Germinal center (tissue), 1 donor: Measurements from ENCODE around the gene DICER1.
"Not testable (repeated sequence)": the region's sequence is repeated elsewhere in the genome, so short reads cannot be mapped to it uniquely, and the experiment has no call there.

Experiments used
- DNase-seq: peaks from one replicate; pipeline ENCODE4 v3.0.0; 2012; ENCODE audit warnings: mixed read lengths, low spot score

DICER1 gene

GRCh38 chr14:95185767-95186392 lies 28.6 kb upstream of the DICER1 start:
- DNase-seq, result no peak

- no peak for DNase-seq
These were observed 27.9 kb upstream of the DICER1 start for GRCh38 chr14:95185033-95185766.

DNA sequence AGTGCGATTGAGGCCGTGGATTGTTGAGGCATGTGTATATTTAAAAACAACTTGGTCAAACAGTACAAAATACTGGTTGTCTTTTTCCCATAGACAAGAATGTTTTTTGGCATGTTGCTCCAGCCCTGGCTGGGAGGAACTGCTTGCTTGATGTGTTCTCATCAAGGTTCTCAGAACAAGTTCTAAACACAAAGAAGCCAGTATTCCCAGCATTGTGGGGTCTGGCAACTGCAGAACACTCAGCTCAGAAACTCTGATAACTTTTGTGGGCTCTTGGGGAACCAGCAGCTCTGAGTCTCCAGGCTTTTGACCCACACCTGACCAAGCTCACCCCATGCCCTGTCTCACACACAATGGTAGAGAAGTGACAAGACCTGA lies 27.1 kb upstream of the DICER1 start:
- no peak for DNase-seq

DNA sequence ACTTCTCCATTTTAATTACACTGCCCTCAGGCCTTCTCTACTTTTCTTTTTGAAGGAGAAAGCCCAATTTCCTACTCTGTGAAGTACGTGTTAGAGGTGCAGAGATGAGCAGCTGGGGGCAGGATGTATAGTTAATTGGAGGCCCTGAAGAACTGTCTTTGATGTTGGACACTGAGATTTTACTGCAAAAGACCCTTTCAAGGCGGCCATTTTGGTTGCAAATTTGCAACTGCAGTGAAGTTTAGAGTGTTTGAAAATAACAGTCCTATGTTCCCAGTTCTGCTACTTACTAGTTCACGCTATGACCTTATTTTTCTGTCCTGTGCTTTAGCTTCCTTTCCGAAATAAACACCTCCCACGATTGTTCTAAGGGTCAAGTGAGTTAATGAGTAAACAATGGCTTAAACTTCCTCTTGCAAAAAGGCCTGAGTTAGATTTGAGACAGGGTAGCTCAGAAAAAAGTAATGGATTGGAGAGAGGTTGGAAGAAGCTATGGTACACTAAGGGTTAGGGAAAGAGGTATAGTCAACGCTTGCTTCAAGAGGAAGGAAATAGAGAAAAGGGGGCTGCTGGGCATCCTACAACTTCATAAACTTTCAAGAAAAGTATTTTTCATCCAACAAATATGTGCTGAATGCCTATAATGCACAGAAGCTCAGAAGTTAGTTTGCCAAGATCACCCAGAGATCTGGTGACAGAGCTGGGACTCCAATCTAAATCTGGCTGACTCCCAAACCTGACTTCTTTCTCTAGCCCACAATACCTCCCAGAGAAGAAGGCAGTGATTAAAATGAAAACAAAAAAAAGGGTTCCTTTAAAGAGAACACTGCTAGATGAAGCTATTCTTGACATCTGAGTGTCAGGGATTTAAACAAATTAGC lies 26.4 kb upstream of the DICER1 start:
- no peak for DNase-seq

- no peak for DNase-seq
These were observed 25.8 kb upstream of the DICER1 start for GRCh38 chr14:95183082-95183481.

DNA sequence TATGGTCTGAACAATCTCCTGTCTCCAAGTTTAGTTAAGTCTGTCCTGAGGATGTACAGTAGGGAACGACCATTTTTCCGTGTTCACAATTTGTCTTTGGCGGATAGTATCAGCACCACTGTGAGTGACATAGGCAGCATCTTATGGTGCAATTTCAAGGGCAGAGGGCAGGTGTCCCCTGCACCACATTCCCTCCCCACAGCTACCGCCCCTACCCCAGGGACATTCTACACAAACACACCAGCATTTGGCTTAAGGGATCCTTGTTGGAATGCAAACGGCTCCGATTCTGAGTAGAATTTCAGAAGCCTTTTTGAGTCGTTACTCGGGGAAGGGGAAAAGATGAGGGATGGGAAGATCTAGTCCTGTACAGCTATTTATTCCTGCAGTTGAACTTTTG lies 25.1 kb upstream of the DICER1 start:
- no peak for DNase-seq

GRCh38 chr14:95180966-95181741 lies 23.8 kb upstream of the DICER1 start:
- DNase-seq, result no peak

GRCh38 chr14:95175670-95176069 lies 18.3 kb upstream of the DICER1 start:
- not testable (repeated sequence) for DNase-seq

GRCh38 chr14:95174184-95174792 lies 17.0 kb upstream of the DICER1 start:
- DNase-seq, result no peak

DNA sequence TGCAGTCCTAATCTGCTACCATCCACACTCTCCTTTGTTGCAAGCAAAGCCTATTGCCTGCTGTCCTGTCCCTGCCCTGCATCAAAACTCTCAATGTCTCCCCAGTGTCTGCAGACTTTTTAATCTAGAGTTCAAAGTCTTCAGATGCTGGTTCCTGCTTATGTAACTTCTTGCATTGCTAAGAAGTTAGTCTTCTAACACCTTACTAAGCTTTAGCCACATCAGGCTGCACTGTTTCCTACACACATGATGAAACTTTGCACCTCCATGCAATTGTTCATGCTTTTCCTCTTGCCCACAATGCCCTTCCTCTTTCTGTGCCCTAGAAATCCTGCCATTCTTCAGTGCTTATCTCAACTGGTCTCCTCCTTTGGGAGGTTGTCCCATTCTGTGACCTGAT lies 16.2 kb upstream of the DICER1 start:
- DNase-seq, result no peak

- DNase-seq, result no peak
These were observed 9.8 kb upstream of the DICER1 start for GRCh38 chr14:95167177-95167576.

- no peak for DNase-seq
These were observed 8.2 kb upstream of the DICER1 start for GRCh38 chr14:95165517-95165916.

DNA sequence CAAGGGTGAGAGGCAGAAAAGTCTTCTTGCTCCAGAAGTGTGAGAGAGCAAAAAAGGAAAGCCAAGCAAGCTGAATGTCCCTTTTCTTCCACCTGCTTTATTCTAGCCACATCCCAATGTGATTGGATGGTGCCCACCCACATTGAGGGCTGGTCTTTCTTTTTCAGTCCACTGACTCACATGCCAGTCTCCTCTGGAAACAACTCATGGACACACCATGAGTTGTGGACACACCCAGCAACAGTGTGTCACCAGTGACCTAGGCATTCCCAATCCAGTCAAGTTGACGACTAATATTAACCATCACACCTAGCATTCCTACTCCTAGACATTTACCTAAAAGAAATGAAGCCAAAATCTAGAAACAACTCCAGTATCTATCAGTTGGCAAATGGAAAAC lies 7.2 kb upstream of the DICER1 start:
- DNase-seq, result no peak

DNA sequence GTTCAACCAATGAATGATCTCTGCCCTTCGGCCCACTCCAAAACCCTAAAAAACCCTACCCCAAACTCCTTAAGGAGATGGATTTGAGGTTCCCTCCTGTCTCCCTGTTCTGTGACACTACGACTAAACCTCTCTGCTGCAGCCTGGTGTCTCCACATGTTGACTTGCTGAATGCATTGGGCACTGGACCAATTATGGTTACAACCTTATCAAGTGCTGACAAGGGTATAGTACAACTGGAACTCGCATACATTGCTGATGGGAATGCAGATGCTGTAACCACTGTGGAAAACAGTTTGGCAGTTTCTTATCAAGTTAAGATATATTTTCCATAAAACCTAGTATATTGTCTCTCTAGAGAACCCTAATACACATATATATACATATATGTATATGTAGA lies 6.3 kb upstream of the DICER1 start:
- no peak for DNase-seq

DNA sequence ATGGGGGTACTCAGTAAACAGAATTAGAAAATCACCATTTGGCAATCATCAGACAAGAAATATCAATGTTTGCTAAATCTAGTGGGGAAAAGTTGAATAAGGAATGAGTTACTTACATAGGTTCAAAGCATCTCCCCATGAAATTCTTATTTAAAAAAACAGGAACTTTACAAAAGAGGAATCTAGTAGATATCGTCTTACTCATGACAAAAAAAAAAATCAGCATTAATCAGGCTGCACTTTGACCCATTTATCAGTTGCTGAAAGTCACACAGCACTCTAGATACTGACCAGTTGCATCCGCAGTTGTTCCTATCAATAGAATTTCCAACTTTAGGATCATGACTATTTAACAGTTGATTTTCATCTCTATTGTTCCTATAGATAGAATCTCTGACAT lies 5.8 kb upstream of the DICER1 start:
- no peak for DNase-seq

DNA sequence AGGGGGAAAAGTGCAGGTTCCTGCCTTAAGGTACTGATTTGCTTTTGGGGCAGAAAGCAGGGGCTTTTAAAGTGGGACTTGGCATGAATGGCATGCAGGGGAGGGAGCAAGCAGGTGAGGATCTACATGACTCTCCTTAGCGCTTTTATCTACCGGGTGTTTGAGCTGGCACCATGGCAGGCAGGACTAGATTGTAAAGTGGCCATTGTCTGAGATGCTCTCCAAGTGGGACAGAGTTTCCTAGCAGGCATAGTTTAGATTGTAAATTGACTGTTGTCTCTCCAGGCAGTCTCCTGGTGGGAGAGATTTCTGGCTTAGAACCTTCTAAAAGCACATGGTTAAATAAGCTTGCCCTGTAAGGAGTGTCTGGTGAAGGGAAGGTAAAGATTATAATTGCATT lies 5.3 kb upstream of the DICER1 start:
- DNase-seq, result no peak

DNA sequence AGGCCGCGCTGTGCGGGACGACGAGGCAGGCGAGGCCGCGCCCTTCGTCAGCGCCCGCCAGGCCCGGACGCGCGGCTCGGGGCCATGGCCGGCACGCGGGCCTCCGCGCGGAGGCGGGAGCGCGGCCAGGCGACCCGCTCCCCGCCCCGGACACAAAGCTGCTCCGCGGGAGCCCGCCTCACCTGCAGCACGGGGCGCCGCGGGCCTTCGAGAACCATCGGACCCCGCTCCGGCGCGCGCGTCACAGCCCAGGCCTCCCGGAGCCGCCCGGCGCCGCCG lies 342 bp downstream of the DICER1 start:
- DNase-seq, result no peak

- peak; percentile 51 for DNase-seq
These were observed 925 bp downstream of the DICER1 start for GRCh38 chr14:95156161-95157047.

DNA sequence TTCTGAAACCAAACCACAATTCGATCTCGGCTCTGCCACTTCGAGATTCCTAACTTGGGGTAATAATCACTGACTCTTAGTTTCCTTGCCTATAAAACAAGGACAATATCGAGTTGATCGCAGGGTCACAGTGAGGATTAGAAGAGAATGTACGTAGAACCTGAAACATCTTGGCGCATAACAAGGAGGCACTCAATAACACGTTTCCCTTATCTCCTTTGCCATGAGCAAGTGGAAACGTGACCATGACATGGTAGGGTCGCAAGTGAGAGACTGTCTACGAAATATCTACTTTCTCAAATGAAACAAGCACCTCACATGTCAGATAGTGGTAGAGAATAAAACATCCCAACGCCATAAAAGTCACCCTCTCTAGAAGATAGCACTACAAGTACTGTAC lies 2.3 kb downstream of the DICER1 start:
- DNase-seq, result no peak

- no peak for DNase-seq
These were observed 3.5 kb downstream of the DICER1 start for GRCh38 chr14:95153866-95154265.

DNA sequence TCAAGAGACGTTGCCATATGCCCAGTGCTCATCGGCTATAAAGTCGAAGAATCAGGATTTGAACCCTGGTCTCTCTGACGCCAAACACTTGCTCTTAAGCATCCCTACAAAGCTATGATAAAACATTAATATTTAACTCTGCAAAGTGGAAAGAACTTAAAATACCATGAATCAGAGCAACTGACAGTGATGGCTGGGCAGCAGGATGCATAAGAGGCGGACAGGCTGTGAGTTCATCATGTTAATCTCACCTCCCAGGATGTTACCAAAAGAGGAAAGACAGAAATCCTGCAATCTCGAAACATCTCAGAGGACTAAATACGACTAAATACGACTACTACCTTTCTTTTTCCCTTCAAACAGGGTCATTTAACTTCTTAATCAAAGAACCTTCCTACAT lies 5.8 kb downstream of the DICER1 start:
- no peak for DNase-seq
